AG09319 (cell line): Measurements from ENCODE around the gene APOL2.
"Not testable (repeated sequence)": the region's sequence is repeated elsewhere in the genome, so short reads cannot be mapped to it uniquely, and the experiment has no call there.

Experiments used
- DNase-seq: peaks from one replicate; pipeline ENCODE4 v3.0.0-alpha.2; 2010; ENCODE audit warnings: low read depth; ENCODE audit errors: extremely low read depth
- CTCF ChIP-seq: IDR thresholded peaks from 2 replicates; pipeline ENCODE4 v1.5.1; 2011; ENCODE audit warnings: low read depth, mild to moderate bottlenecking, inconsistent platforms, low read length, moderate library complexity

The APOL2 gene

GRCh38 chr22:36206255-36206654, 33.1 kb downstream of the APOL2 start:
- no peak for TF ChIP-seq CTCF
- DNase-seq = no peak

- not testable (repeated sequence) for DNase-seq
These were observed 33.8 kb downstream of the APOL2 start for GRCh38 chr22:36205573-36205972.

GRCh38 chr22:36204632-36205015, 34.7 kb downstream of the APOL2 start:
- no peak for TF ChIP-seq CTCF
- no peak for DNase-seq

- DNase-seq = no peak
- TF ChIP-seq CTCF = no peak
These were observed 35.2 kb downstream of the APOL2 start for GRCh38 chr22:36204001-36204631.

GRCh38 chr22:36203441-36203840, 35.9 kb downstream of the APOL2 start:
- not testable (repeated sequence) for DNase-seq

- not testable (repeated sequence) for DNase-seq
These were observed 36.4 kb downstream of the APOL2 start for GRCh38 chr22:36202906-36203305.

GRCh38 chr22:36201630-36202319, 37.6 kb downstream of the APOL2 start, which contains the start of gene APOL4:
Gene APOL4 (minus strand): TSS chr22:36201809. CDS start chr22:36201734, 75 bp downstream.
- no peak for DNase-seq
- TF ChIP-seq CTCF = no peak

GRCh38 chr22:36201025-36201424, 38.3 kb downstream of the APOL2 start:
- not testable (repeated sequence) for DNase-seq

- TF ChIP-seq CTCF = no peak
- no peak for DNase-seq
These were observed 40.3 kb downstream of the APOL2 start for GRCh38 chr22:36199001-36199551.
